ENCODE measurements around the gene SEMA7A.

The SEMA7A gene

DNA sequence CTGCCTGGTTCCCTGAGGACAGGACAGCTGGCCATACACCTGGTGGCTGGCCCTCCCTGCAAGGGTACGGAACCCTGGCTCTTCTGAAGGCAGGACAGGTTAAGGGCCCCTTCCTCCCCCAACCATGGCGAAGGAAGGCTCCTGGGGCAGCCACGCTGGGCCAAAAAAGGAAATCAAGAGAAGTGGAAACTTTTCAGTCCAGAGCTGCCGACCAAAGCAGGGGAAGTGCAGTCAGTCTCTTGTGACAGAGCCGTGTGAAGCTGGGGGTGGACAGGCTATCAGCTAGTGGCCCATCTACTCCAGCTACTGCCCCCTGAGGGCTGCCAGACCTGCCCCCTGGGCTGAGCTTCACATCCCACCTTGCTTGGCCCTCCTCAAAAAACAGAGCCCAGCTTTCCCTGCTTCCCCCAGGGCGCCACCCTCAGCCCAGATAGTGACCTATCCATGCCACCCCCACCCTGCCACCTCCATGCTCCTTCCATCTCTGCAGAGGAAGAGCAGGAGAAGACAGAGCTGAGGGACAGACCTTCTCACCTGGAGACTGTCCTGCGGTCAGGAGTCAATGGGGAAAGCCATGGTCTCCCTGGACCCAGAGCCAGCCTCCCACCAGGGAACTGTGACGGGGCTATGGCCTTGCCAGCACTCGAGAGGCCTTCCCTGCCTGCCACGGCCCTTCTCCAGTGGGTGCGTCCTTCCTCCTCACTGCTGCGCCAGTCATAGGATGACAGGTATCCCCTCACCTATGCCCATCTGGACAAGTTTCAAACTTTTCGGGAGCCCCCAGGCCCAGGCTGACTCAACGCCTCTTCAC, 4.6 kb downstream of the SEMA7A start:
- TF ChIP-seq, protein P1, sequence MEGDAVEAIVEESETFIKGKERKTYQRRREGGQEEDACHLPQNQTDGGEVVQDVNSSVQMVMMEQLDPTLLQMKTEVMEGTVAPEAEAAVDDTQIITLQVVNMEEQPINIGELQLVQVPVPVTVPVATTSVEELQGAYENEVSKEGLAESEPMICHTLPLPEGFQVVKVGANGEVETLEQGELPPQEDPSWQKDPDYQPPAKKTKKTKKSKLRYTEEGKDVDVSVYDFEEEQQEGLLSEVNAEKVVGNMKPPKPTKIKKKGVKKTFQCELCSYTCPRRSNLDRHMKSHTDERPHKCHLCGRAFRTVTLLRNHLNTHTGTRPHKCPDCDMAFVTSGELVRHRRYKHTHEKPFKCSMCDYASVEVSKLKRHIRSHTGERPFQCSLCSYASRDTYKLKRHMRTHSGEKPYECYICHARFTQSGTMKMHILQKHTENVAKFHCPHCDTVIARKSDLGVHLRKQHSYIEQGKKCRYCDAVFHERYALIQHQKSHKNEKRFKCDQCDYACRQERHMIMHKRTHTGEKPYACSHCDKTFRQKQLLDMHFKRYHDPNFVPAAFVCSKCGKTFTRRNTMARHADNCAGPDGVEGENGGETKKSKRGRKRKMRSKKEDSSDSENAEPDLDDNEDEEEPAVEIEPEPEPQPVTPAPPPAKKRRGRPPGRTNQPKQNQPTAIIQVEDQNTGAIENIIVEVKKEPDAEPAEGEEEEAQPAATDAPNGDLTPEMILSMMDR (IDR thresholded peaks at IDR 0.05; ENCODE audit: insufficient read depth, low read length, missing control alignments): no peak
- DNase-seq (ENCODE audit: low read depth, low spot score): no peak
- no peak overlapping the region for H3K4me3 ChIP-seq (ENCODE audit: low read depth, low read length)
- CTCF ChIA-PET: interaction anchor here (0.8 to 40.9 kb wide), 8 partner anchors 8 to 340 kb away, joined by 3 to 1700 read pairs (median 4); partner anchors contain the start of gene CYP11A1
- POLR2A ChIA-PET: no interaction called here

DNA sequence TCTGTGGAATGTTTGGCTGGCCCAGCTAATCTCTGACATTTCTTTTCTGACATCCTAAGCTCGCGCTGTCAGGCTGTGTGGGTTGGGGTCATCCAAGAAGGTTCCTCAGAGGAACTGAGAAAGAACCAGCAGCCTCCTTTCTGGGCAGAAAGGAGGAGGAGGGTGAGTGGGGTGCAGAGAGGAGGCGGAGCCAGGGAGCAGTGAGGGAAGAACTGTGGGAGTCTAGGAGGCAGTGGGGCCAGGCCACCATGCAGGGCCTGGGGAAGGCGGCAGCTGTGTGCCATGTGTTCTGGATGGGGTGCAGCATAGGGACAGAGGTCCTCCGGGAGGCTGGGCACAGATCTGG, 5.3 kb downstream of the SEMA7A start:
- ChIA-PET CTCF (interaction anchor here (1.6 to 40.9 kb wide), 3 partner anchors 11 to 46 kb away, joined by 4 to 1700 read pairs (median 42); partner anchors contain the start of gene CYP11A1), POLR2A (no interaction called here)
- DNase-seq (ENCODE audit: low read depth, low spot score): no peak
- H3K4me3 ChIP-seq (ENCODE audit: low read depth, low read length): no peak overlapping the region
- TF ChIP-seq, protein P1 (IDR thresholded peaks at IDR 0.05; ENCODE audit: insufficient read depth, low read length, missing control alignments): no peak

DNA sequence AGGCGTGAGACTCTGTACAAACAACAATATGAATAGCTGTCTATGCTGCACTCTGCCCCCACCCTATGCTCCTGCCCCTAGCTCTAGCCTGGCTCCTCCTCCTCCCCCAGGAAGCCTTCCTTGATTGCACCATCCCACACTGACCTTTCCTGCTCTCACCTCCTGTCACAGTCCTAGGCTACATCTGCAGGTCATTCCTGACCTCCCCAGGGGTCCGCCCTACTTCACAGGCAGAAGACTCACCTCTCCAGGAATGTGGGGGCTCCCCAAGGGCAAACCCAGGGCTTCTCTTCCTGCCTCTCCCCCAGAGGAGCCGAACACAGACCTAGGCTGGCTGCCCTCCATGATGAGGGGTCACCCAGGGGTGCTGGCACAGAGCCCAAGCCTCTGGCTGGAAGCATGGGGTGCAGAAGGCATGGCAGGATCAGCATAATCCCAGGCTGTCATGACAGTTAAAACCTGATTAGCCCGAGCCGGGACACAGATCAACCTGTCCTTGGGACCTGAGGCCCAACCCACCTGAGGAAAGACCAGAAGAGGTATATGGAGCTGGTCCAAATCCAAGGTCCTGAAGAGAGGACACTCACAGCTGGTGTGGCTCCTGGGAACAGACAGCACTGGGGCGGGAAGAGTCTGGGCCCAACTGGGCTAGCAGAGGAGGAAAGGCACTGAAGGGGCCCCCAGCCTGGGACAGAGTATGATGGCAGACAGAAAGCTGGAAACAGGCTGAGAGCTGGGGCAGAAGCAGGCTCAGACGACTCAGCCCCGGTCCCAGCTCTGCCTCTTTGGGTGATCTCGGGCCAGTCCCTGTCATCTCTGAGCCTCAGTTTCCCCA, 5.9 kb downstream of the SEMA7A start:
- ChIA-PET POLR2A (interaction anchor here (0.7 kb wide), 1 partner anchor 26 kb away, joined by 4 read pairs; no protein-coding TSS in a partner anchor), CTCF (interaction anchor here (0.9 to 40.9 kb wide), 4 partner anchors 9 to 46 kb away, joined by 3 to 1700 read pairs (median 26); partner anchors contain the start of gene CYP11A1)
- TF ChIP-seq, protein P1 (IDR thresholded peaks at IDR 0.05; ENCODE audit: insufficient read depth, low read length, missing control alignments): no peak
- no peak overlapping the region for H3K4me3 ChIP-seq (ENCODE audit: low read depth, low read length)
- DNase-seq (ENCODE audit: low read depth, low spot score): no peak

DNA sequence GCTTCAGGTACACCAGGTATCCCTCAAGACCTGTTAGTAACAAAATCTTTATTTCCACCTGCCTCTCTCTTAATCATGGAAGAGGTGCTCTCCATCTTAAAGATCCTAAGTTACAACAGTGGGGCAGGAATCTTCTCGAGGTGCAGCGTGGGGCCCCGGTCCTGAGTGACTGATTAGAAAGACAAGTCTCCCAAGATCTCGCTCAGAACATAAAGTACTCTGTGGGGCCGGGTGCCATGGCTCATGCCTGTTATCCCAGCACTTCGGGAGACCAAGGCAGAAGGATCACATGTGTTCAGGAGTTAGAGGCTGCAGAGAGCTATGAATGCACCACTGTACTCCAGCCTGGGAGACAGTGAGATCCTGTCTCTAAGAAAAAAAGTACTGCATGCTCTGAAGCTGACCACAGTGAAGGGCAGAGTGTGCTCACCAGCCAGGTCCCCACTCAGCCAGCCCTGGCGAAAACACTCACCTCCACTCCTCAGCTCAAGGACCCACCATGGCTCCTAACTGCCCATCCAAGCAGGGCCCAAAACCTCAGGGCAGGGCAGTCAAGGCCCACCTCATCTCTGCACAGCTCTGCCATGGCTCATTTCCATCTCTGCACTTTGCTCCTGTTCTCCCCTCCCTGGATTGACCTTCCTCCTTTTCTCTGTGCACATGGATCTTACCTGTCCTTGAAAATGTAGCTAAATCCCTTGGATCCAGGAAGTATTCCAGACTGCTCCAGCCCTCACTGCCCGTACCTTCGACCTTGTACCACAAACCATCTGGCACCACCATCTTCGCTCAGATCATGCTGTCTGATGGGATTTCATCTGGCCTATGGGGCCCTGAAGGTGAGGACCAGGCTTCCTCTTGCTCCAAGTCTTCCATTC, 7.1 kb downstream of the SEMA7A start:
- ChIA-PET CTCF (interaction anchor here (0.9 to 40.9 kb wide), 4 partner anchors 10 to 45 kb away, joined by 3 to 1700 read pairs (median 26); partner anchors contain the start of gene CYP11A1), POLR2A (interaction anchor here (0.7 kb wide), 1 partner anchor 25 kb away, joined by 4 read pairs; no protein-coding TSS in a partner anchor)

DNA sequence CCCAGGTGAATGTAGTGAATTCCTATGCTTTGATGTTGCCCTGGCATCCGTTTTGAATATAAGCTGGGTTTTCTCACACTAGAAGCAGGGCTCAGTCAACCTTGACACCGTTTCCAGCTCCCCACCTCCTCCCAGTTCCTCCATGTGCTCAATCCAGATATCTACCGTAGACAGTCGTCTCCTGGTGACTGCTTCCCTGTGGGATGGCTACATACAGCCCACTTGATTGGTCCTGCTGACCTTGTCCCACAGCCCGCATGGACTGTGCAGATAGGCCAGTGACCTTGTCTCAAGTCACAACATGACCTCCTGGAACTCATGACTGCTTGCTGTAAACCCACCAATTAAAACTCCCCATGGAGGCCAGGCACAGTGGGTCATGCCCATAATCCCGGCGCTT, 8.1 kb downstream of the SEMA7A start:
- TF ChIP-seq, protein P1 (IDR thresholded peaks at IDR 0.05; ENCODE audit: insufficient read depth, low read length, missing control alignments): no peak
- POLR2A ChIA-PET: no interaction called here
- no peak overlapping the region for H3K4me3 ChIP-seq (ENCODE audit: low read depth, low read length)
- no peak for DNase-seq (ENCODE audit: low read depth, low spot score)
- CTCF ChIA-PET: interaction anchor here (1.0 to 40.9 kb wide), 3 partner anchors 14 to 206 kb away, joined by 3 to 1700 read pairs (median 6); partner anchors contain the start of gene CYP11A1

More for the DNA sequence above, 7.1 kb downstream of the SEMA7A start:
- no peak overlapping the region for H3K4me3 ChIP-seq (ENCODE audit: low read depth, low read length)
- DNase-seq (ENCODE audit: low read depth, low spot score): no peak
- TF ChIP-seq, protein P1 (IDR thresholded peaks at IDR 0.05; ENCODE audit: insufficient read depth, low read length, missing control alignments): no peak
